Renal cortical epithelial cell (primary cell): Measurements from ENCODE around the gene ZNF827. TPM values are rescaled to one million over a fixed set of nuclear protein-coding genes. Genes with fewer than 3 reads are reported as not detected.

Source experiments
- DNase-seq: peaks from one replicate; pipeline ENCODE4 v3.0.0-alpha.2; 2011; ENCODE audit warnings: low read depth
- total RNA-seq: library from RNA; depleted of rRNA; stranded (reverse); fragments of >200 nt; gene quantifications from 2 replicates; pipeline ENCODE4 v1.2.3, GENCODE V29; 2014

ZNF827 gene, protein sequence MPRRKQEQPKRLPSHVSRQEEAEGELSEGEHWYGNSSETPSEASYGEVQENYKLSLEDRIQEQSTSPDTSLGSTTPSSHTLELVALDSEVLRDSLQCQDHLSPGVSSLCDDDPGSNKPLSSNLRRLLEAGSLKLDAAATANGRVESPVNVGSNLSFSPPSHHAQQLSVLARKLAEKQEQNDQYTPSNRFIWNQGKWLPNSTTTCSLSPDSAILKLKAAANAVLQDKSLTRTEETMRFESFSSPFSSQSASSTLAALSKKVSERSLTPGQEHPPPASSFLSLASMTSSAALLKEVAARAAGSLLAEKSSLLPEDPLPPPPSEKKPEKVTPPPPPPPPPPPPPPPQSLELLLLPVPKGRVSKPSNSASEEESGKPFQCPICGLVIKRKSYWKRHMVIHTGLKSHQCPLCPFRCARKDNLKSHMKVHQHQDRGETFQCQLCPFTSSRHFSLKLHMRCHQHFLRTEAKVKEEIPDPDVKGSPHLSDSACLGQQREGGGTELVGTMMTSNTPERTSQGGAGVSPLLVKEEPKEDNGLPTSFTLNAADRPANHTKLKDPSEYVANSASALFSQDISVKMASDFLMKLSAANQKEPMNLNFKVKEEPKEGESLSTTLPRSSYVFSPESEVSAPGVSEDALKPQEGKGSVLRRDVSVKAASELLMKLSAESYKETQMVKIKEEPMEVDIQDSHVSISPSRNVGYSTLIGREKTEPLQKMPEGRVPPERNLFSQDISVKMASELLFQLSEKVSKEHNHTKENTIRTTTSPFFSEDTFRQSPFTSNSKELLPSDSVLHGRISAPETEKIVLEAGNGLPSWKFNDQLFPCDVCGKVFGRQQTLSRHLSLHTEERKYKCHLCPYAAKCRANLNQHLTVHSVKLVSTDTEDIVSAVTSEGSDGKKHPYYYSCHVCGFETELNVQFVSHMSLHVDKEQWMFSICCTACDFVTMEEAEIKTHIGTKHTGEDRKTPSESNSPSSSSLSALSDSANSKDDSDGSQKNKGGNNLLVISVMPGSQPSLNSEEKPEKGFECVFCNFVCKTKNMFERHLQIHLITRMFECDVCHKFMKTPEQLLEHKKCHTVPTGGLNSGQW
- total RNA-seq, result 4.7 and 24.5 TPM in 2 replicates

- peak; percentile 66 for DNase-seq
Measured at GRCh38 chr4:145938618-145939440, at the start of gene ZNF827. TSS of gene ZNF827 (minus strand) at chr4:145938823. CDS start at chr4:145938407, 416 bp downstream.

DNA sequence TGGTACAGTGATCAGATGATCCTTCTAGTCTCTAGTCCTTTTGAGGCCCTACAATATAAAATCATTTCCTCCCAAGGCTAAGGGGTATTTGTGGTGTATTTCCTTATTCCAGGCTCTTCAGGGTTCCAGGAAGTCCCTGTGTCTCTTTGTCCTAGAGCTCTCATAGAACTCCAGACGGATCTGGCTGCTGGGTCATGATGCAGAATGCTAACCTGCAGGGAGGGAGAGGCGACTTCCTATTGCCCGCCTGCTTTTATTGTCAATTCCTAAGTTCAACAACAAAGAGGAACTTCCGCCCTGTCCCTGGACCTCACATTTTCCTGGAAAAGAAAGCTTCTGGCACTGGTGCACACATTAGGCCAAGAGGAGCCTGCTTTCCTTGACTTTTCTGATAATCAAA, 45.9 kb upstream of the ZNF827 start:
- DNase-seq, result no peak

GRCh38 chr4:145982791-145983190, 44.2 kb upstream of the ZNF827 start:
- no peak for DNase-seq

- DNase-seq, result no peak
Measured at GRCh38 chr4:145979160-145979559, 40.5 kb upstream of the ZNF827 start.

- no peak for DNase-seq
Measured at GRCh38 chr4:145976680-145977079, 38.1 kb upstream of the ZNF827 start.

- peak; percentile 28 for DNase-seq
Measured at GRCh38 chr4:145960012-145960411, 21.4 kb upstream of the ZNF827 start.

DNA sequence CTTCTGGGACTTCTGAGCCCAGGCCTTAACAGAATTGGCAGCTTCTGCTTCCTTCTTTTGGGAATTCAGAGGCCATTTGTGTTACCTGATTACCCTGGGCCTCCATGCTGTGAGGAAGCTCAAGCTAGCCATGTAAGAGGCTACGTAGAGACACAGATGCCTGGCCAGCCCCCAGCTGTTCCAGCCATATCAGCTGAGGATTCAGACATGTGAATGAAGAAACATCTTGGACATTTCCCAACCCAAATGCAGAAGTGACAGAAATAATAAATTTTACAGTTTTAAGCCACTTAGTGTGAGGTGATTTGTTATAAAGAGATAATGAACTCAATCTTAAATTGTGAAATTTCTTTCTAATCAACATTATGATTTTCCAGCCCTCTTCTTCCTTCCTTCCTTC, 18.7 kb upstream of the ZNF827 start:
- DNase-seq, result no peak

DNA sequence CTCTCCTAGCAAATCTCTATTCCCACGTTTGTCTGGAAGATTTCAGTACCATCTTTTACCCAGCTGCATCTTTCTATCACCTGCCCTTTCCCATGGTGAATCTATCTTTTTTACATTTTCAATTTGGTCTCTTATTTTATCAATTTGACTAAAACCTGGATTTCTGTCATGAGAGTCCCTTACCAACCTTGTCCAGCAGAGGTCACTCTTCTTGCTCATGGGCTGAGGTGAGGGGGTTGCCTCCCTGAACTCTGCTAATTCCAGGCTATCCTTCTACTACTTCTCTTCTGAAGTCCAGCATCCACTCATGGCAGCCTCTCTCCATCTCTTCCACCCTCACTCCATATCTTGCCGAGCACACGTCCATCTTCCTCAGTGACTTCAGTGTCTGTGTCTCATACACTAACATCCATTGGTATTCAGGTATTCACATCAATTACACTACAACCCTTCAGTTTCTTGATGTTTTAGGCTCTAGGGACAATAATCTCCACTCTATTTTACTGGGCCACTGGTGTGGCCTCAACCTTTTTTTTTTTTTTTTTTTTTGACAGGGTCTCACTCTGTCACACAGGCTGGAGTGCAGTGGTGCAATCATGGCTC, 17.8 kb upstream of the ZNF827 start:
- peak; percentile 34 for DNase-seq

DNA sequence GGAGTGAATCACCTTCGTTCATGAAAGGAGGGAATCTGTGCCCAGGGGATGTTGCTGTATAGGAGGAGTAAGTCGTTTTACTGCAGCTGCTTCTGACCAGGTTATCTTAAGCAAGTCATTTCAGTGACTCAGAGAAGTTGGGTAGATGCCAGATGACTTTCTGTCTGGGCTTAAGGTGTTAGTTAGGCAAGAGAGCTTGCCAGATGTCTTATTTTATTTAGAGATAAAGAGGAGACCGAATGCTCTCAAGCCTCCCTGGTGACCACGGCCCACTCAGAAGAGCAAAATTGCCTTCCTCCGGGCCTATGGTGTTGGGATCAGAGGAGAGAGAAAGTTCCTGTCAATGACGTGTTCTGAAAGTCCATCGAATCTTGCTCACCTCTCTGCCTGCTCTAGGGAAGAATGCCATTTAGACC, 16.3 kb upstream of the ZNF827 start:
- peak; percentile 92 for DNase-seq

DNA sequence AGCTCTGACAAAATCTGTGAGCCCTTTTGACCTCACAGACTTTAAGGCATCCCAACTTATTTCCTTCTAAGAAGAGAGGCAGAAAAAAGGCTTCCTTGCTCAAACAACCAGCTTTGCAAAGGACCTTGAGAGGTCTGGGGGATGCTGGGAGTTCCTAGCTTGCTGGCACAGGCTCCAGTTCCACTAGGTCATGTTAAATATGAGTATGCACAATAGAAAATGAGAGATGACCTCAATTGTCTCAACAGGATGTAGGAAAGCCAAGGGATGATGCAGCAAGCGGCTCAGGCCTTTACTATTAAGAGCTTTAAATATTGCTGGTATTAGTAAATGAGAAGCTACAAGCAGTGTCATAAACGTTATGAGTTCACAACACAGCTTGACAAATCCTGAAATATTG, 13.3 kb upstream of the ZNF827 start:
- DNase-seq, result no peak

DNA sequence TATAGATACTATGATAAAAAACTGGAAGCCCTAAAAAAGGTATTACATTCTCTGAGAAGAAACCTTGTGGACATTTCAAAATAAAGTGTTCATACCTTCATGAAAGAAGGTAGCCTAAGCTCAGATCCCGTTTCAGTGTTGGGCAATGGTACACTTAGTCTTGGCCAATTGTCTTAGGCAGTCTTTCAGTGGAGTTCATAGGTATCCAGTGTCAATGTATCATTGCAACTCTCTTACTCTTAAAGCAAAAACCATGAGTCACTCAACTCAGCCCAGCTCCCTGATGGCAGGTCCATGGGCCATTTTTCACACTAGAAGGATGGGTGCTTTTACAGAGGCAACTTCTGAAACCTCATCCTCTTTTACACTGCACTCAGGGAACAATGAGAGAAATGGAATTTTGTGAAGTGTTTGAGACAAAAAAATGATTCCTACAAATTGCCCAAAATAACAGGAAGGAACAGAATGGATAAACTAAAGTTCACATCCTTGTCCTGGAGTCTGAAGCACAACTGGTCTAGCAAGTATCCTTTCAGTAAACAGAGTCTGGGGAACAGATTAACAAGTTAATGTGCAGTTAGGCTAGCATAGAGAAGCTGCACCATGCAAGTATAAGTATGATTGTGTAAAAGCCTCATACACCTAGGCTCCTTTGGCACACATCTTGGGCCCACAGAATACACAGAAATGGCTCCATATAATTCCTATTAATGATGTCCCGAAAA, 7.0 kb upstream of the ZNF827 start:
- peak; percentile 26 for DNase-seq

DNA sequence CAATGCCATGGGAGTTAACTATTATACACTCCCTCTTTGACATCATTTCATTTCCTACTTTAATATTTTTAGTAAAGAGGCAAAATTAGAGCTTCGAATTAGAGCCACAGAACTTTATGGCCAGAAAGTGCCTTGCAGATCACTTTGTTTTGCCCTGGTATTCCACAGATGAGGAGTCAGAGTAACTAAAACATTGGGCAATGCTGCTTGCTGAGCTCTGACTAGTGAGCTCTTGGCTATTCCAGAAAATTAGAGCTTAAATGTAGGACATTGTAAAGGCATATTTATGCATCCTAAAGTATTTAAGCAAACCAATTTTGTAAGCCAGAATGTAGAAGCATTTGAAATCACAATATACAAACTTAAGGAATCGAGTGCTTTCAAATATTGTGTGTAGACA, 6.3 kb upstream of the ZNF827 start:
- no peak for DNase-seq

- DNase-seq, result peak; percentile 76
Measured at GRCh38 chr4:145939856-145940255, 1.2 kb upstream of the ZNF827 start.

- peak; percentile 11 for DNase-seq
Measured at GRCh38 chr4:145939441-145939750, 773 bp upstream of the ZNF827 start.

GRCh38 chr4:145937971-145938611, 532 bp downstream of the ZNF827 start:
- peak; percentile 15 for DNase-seq

- peak; percentile 19 for DNase-seq
Measured at GRCh38 chr4:145936997-145937901, 1.4 kb downstream of the ZNF827 start.

- peak; percentile 65 for DNase-seq
Measured at GRCh38 chr4:145936142-145936996, 2.3 kb downstream of the ZNF827 start.
